GM12875 (cell line): ENCODE measurements around the gene ADAMTS12.
"Not testable (repeated sequence)": the region's sequence is repeated elsewhere in the genome, so short reads cannot be mapped to it uniquely, and the experiment has no call there.

ENCODE experiments used
- H3K4me3 ChIP-seq: one replicate; pipeline ENCODE4 v1.5.1; 2011; ENCODE audit warnings: low read depth, low read length, control low read depth
- CTCF ChIP-seq: IDR thresholded peaks from 2 replicates; pipeline ENCODE4 v1.5.1; 2011; ENCODE audit warnings: low read depth, mild to moderate bottlenecking, control low read depth, inconsistent platforms, low read length, moderate library complexity, borderline replicate concordance; ENCODE audit not compliant: insufficient read depth

The ADAMTS12 gene

GRCh38 chr5:33516421-33516820 lies 375.4 kb downstream of the ADAMTS12 start:
- no peak for TF ChIP-seq CTCF
- H3K4me3 ChIP-seq, result no peak overlapping the region

- not testable (repeated sequence) for H3K4me3 ChIP-seq
Observed at GRCh38 chr5:33515366-33515765, 376.4 kb downstream of the ADAMTS12 start.

- no peak for TF ChIP-seq CTCF
- H3K4me3 ChIP-seq, result no peak overlapping the region
Observed at GRCh38 chr5:33513462-33514185, 378.2 kb downstream of the ADAMTS12 start.

GRCh38 chr5:33509036-33509435 lies 382.8 kb downstream of the ADAMTS12 start:
- H3K4me3 ChIP-seq, result no peak overlapping the region
- TF ChIP-seq CTCF, result no peak

- TF ChIP-seq CTCF, result no peak
- no peak overlapping the region for H3K4me3 ChIP-seq
Observed at GRCh38 chr5:33507426-33507825, 384.4 kb downstream of the ADAMTS12 start.

GRCh38 chr5:33504570-33504969 lies 387.2 kb downstream of the ADAMTS12 start:
- H3K4me3 ChIP-seq, result no peak overlapping the region
- TF ChIP-seq CTCF, result no peak

- no peak overlapping the region for H3K4me3 ChIP-seq
- TF ChIP-seq CTCF, result no peak
Observed at GRCh38 chr5:33501899-33502298, 389.9 kb downstream of the ADAMTS12 start.
